Osteoblast (primary cell): ENCODE measurements around the gene PHKG2. TPM values are rescaled to one million over a fixed set of nuclear protein-coding genes. Genes with fewer than 3 reads are reported as not detected.
A peak's percentile ranks its signal among the peaks of the same experiment; 100 is the strongest.

Source experiments
- DNase-seq: peaks from one replicate; pipeline ENCODE4 v3.0.0; 2011; ENCODE audit warnings: low spot score, mixed read lengths; ENCODE audit not compliant: insufficient read length; ENCODE audit errors: missing footprints
- H2AFZ ChIP-seq: 2 replicates; pipeline ENCODE4 v1.6.0; 2011; ENCODE audit warnings: mild to moderate bottlenecking, low read length
- H3K27ac ChIP-seq: 2 replicates; pipeline ENCODE4 v1.5.1; 2011; ENCODE audit warnings: mild to moderate bottlenecking, low read depth, low read length, moderate library complexity
- H3K27me3 ChIP-seq: 2 replicates; pipeline ENCODE4 v1.6.0; 2012; ENCODE audit warnings: mild to moderate bottlenecking, control low read depth, inconsistent platforms, low read length, moderate library complexity; ENCODE audit not compliant: insufficient read depth
- H3K36me3 ChIP-seq: 2 replicates; pipeline ENCODE4 v1.5.1; 2011; ENCODE audit warnings: mild to moderate bottlenecking, low read length, control low read depth, moderate library complexity; ENCODE audit not compliant: insufficient read depth
- H3K4me1 ChIP-seq: 2 replicates; pipeline ENCODE4 v1.5.1; 2011; ENCODE audit warnings: mild to moderate bottlenecking, low read length, control low read depth, moderate library complexity; ENCODE audit not compliant: insufficient read depth
- H3K4me2 ChIP-seq: 2 replicates; pipeline ENCODE4 v1.6.0; 2011; ENCODE audit warnings: mild to moderate bottlenecking, low read length; ENCODE audit not compliant: insufficient read depth
- H3K4me3 ChIP-seq: fragments of 200-600 bp; sonication (generic); 3 replicates; pipeline ENCODE4 v1.5.1; 2012; ENCODE audit warnings: mild to moderate bottlenecking, low read length, inconsistent platforms; ENCODE audit not compliant: insufficient read depth
- H3K79me2 ChIP-seq: 2 replicates; pipeline ENCODE4 v1.6.0; 2012; ENCODE audit warnings: mild to moderate bottlenecking, low read length, control low read depth, inconsistent platforms; ENCODE audit not compliant: insufficient read depth
- H3K9me3 ChIP-seq: 2 replicates; pipeline ENCODE4 v1.5.1; 2011; ENCODE audit warnings: low read depth, low read length, control low read depth
- H4K20me1 ChIP-seq: 2 replicates; pipeline ENCODE4 v1.6.0; 2012; ENCODE audit warnings: mild to moderate bottlenecking, low read length, control low read depth; ENCODE audit not compliant: insufficient read depth
- CTCF ChIP-seq: IDR thresholded peaks from 2 replicates; pipeline ENCODE4 v1.5.1; 2011; ENCODE audit warnings: mild to moderate bottlenecking, low read depth, low read length, moderate library complexity; ENCODE audit errors: extremely low read depth
- total RNA-seq: library from RNA; depleted of rRNA; stranded (reverse); fragments of >200 nt; gene quantifications from 2 replicates; pipeline ENCODE4 v1.2.3, GENCODE V29; 2012

Gene PHKG2
- total RNA-seq, 1 donor: 25.0 TPM

GRCh38 chr16:30748634-30749445 is 615 bp downstream of the PHKG2 start:
- peak overlapping the region; percentile 41 for H2AFZ ChIP-seq

GRCh38 chr16:30750201-30750600 is 2.0 kb downstream of the PHKG2 start:
- Histone ChIP-seq H3K27ac (no peak overlapping the region), H3K4me2 (no peak overlapping the region), H3K36me3 (peaks cover 34% of the 10 kb centered on the region), H3K27me3 (no peaks in the 10 kb centered on the region), H3K9me3 (no peaks in the 10 kb centered on the region), H3K4me3 (no peak overlapping the region), H2AFZ (no peak overlapping the region), H3K79me2 (peaks cover 24% of the 10 kb centered on the region), H4K20me1 (peaks cover 3% of the 10 kb centered on the region), H3K4me1 (peaks cover 13% of the 10 kb centered on the region)
- no peak for TF ChIP-seq CTCF
- peak; percentile 57 for DNase-seq

More at GRCh38 chr16:30748634-30749445, 615 bp downstream of the PHKG2 start:
- Histone ChIP-seq H3K4me2 (peak overlapping the region; percentile 88), H3K79me2 (peaks cover 24% of the 10 kb centered on the region), H3K27me3 (no peaks in the 10 kb centered on the region), H4K20me1 (peaks cover 3% of the 10 kb centered on the region), H3K4me3 (peak overlapping the region; percentile 79), H3K36me3 (peaks cover 33% of the 10 kb centered on the region), H3K27ac (no peak overlapping the region), H3K9me3 (no peaks in the 10 kb centered on the region), H3K4me1 (peaks cover 13% of the 10 kb centered on the region)
- no peak for TF ChIP-seq CTCF
- DNase-seq: peak; percentile 90

- H3K27ac ChIP-seq: no peak overlapping the region
Observed at GRCh38 chr16:30750876-30751465, 2.7 kb downstream of the PHKG2 start.

More at GRCh38 chr16:30750876-30751465, 2.7 kb downstream of the PHKG2 start:
- Histone ChIP-seq H4K20me1 (peaks cover 3% of the 10 kb centered on the region), H3K4me1 (peaks cover 13% of the 10 kb centered on the region), H3K9me3 (no peaks in the 10 kb centered on the region), H3K4me2 (no peak overlapping the region), H3K36me3 (peaks cover 30% of the 10 kb centered on the region), H3K4me3 (no peak overlapping the region), H3K27me3 (no peaks in the 10 kb centered on the region), H3K79me2 (peaks cover 24% of the 10 kb centered on the region), H2AFZ (no peak overlapping the region)
- peak; percentile 23 for DNase-seq
- TF ChIP-seq CTCF: no peak
